ENCODE data around the gene CYBRD1.
"Not testable (repeated sequence)": the region's sequence is repeated elsewhere in the genome, so short reads cannot be mapped to it uniquely, and the experiment has no call there.

CYBRD1 gene

GRCh38 chr2:171516793-171517192, 5.5 kb upstream of the CYBRD1 start:
- DNase-seq, result no peak

DNA sequence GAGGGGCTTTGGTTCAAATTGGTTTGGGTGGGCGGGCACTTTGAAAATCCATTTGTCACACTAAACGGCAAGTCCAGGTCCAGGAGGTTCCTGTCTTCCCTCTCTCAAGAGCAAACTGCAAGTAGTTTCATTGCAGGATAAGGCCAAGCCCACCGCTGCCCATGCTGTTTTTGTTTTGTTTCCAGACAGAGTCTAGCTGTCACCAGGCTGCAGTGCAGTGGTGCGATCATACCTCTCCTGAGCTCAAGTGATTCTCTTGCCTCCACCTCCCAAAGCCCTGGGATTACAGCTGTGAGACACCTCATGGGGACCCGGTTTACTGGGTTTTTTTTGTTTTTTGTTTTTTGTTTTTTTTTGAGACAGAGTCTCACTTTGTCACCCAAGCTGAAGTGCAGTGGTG, 1.8 kb upstream of the CYBRD1 start:
- no peak for DNase-seq

- no peak for DNase-seq
Observed at GRCh38 chr2:171521361-171522051, 768 bp upstream of the CYBRD1 start.

GRCh38 chr2:171522788-171523087, 464 bp downstream of the CYBRD1 start:
- no peak for DNase-seq

GRCh38 chr2:171523088-171524017, 1.1 kb downstream of the CYBRD1 start:
- DNase-seq, result peak; percentile 18

- no peak for DNase-seq
Observed at GRCh38 chr2:171524018-171524401, 1.7 kb downstream of the CYBRD1 start.

GRCh38 chr2:171529914-171530313, 7.6 kb downstream of the CYBRD1 start:
- no peak for DNase-seq

- no peak for DNase-seq
Observed at GRCh38 chr2:171530378-171530777, 8.1 kb downstream of the CYBRD1 start.

DNA sequence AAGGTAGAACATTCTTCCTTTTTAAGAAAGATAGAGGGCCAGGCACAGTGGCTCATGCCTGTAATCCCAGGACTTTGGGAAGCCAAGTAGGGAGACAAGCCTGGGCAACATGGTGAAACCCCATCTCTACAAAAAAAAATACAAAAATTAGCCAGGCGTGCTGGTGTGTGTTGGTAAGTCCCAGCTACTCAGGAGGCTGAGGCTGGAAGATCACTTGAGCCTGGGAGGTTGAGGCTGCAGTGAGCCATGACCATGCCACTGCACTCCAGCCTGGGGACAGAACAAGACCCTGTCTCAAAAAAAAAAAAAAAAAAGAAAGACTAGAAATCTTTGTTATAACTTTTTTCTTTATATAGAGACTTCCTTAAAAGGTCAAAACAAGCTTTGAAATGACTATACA, 8.6 kb downstream of the CYBRD1 start:
- not testable (repeated sequence) for DNase-seq

DNA sequence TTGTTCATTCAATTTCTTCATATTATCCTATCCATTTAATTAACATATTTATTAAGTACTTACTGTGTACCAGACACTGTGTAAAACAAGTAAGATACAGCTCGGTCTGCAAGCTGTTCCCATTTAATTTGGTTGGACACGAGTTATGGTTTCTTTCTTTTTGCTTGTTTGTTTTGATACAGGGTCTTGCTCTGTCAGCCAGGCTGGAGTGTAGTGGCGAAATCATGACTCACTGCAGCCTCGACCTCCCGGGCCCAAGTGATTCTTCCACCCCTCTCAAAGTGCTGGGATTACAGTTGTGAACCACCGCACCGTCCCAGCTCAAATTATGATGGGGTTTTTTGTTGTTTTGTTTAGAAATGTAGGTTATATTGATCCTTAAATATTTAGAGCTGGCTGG, 9.0 kb downstream of the CYBRD1 start:
- DNase-seq, result no peak

GRCh38 chr2:171531836-171532450, 9.7 kb downstream of the CYBRD1 start:
- DNase-seq, result no peak

GRCh38 chr2:171533331-171533730, 11.1 kb downstream of the CYBRD1 start:
- no peak for DNase-seq

DNA sequence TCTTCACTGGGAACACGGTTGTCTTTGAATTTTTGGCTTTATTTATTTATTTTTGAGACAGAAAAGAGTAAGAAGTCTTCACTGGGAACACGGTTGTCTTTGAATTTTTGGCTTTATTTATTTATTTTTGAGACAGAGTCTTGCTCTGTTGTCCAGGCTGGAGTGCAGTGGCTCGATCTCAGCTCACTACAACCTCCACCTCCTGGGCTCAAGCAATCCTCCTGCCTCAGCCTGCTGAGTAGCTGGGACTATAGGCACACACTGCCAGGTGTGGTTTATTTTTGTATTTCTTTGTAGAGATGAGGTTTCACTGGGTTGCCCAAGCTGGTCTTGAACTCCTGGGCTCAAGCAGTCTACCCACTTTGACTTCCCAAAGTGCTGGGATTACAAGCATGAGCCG, 13.3 kb downstream of the CYBRD1 start:
- DNase-seq, result not testable (repeated sequence)

- no peak for DNase-seq
Observed at GRCh38 chr2:171540437-171540836, 18.2 kb downstream of the CYBRD1 start.

- DNase-seq, result no peak
Observed at GRCh38 chr2:171541202-171541887, 19.1 kb downstream of the CYBRD1 start.

- DNase-seq, result no peak
Observed at GRCh38 chr2:171545086-171545485, 22.8 kb downstream of the CYBRD1 start.

DNA sequence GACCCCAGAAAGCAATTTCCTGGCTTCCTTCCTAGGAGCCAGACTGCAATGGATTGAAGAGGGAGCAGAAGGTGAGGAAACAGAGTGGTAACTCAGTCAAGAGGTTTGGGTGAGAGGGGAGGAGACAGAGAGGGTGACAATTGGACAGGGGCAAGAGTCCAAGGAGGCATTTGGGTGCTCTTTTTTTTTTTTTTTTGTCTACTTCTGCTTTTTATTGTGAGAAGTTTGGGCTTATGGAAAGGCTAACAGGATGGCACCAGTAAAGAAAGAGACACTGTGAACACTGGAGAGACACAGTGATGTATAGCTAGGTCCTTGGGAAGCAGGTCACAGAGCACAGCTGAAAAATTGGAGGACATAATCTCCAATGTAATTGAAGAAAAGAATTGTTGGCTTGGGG, 25.0 kb downstream of the CYBRD1 start:
- DNase-seq, result no peak

- no peak for DNase-seq
Observed at GRCh38 chr2:171547720-171548119, 25.4 kb downstream of the CYBRD1 start.

DNA sequence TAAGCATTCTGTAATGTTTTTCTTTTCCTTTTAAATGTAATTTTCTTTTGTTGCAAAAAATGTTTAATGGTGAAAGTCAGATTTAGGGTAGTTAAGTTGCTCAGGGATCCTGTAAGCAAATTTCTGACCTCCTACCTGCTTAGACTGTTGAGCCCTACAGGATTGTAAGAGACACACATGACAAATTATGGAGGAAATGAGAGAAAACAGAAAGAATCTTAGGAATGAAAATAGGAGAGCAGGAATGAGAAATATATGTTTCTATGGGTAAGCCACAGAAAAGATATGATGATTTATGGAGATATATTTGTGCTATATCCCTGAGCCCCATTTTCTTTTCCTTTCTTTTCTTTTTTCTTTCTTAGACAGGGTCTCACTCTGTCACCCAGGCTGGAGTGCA, 28.3 kb downstream of the CYBRD1 start:
- no peak for DNase-seq

GRCh38 chr2:171551836-171552235, 29.6 kb downstream of the CYBRD1 start:
- DNase-seq, result no peak

DNA sequence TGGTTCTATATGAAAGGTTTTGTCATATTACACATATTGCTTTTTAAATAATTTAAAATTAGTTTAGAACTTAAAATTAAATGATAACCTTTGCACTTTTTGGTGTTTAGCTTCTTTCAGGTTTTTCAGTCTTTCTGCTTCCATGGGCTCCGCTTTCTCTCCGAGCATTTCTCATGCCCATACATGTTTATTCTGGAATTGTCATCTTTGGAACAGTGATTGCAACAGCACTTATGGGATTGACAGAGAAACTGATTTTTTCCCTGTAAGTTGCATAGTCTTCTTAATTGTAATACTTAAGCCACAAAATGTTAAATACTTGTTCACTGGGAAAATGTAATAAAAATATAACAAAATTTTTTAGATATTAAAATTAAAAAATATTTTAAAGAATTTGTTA, 31.0 kb downstream of the CYBRD1 start:
- DNase-seq, result no peak

DNA sequence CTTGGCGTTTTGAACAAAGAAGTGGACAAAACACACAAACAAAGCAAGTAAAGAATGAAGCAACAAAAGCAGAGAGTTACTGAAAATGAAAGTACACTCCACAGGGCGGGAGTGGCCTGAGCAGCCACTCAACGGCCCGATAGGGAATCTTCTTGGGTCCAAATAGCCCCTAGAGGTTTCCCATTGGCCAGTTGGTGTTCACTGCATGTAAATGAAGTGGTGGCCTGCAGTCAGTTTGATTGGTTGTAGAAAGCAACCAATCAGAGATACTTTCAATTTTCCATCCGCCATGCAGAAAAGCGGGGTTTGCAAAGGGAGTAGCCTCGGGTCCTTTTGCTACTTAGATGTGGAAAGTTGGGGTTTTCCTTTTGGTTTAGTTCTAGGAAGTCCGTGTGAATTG, 31.6 kb downstream of the CYBRD1 start:
- no peak for DNase-seq

- DNase-seq, result no peak
Observed at GRCh38 chr2:171554991-171555615, 32.8 kb downstream of the CYBRD1 start.

Measured in activated naive CD4-positive, alpha-beta T cell treated with anti-CD3 and anti-CD28 coated beads, Interleukin-2, amount 50 U/mL, for 16 hours (primary cell).